ENCODE data around the gene STIP1. TPM values are rescaled to one million over a fixed set of nuclear protein-coding genes. Genes with fewer than 3 reads are reported as not detected.

STIP1 gene
- 283 and 302 TPM in 2 replicates for total RNA-seq (2014; rRNA removed; shearing (Covaris generic))

GRCh38 chr11:64185693-64186491 is at the start of gene STIP1:
TSS of gene STIP1 (plus strand) at chr11:64186171. CDS start at chr11:64186262, 91 bp downstream.
- no peaks in the 10 kb centered on the region for H3K27me3 ChIP-seq

GRCh38 chr11:64136765-64137441 is 49.1 kb upstream of the STIP1 start:
- Histone ChIP-seq H3K4me1 (peaks cover 24% of the 10 kb centered on the region), H3K36me3 (no peaks in the 10 kb centered on the region), H3K27me3 (no peaks in the 10 kb centered on the region), H3K27ac (peak overlapping the region; percentile 20; the same call in 1 of the 2 replicates), H3K4me3 (no peak overlapping the region), H3K9me3 (replicated peaks) (no peaks in the 10 kb centered on the region)
- DNase-seq = peak; percentile 34 to 36

More at GRCh38 chr11:64185693-64186491, at the start of gene STIP1:
- Histone ChIP-seq H3K4me1 (peaks cover 5% of the 10 kb centered on the region), H3K27ac (peak within 1 kb of the TSS; percentile 67), H3K4me3 (peak within 1 kb of the TSS; percentile 71), H3K9me3 (replicated peaks) (no peaks in the 10 kb centered on the region), H3K36me3 (peaks cover 15% of the 10 kb centered on the region)
- peak; percentile 99 for DNase-seq

GRCh38 chr11:64138398-64138797 is 47.6 kb upstream of the STIP1 start:
- DNase-seq = no peak
- no peak overlapping the region for H3K4me3 ChIP-seq
- H3K9me3 ChIP-seq (replicated peaks) = no peaks in the 10 kb centered on the region
- H3K27ac ChIP-seq = no peak overlapping the region
- peaks cover 13% of the 10 kb centered on the region for H3K4me1 ChIP-seq
- no peaks in the 10 kb centered on the region for H3K27me3 ChIP-seq
- no peaks in the 10 kb centered on the region for H3K36me3 ChIP-seq

GRCh38 chr11:64139049-64139448 is 46.9 kb upstream of the STIP1 start:
- H3K36me3 ChIP-seq = no peaks in the 10 kb centered on the region
- DNase-seq = no peak
- H3K27ac ChIP-seq = no peak overlapping the region
- peaks cover 6% of the 10 kb centered on the region; the same call in 1 of the 2 replicates for H3K4me1 ChIP-seq
- no peak overlapping the region for H3K4me3 ChIP-seq
- H3K9me3 ChIP-seq (replicated peaks) = no peaks in the 10 kb centered on the region
- no peaks in the 10 kb centered on the region for H3K27me3 ChIP-seq

- Histone ChIP-seq H3K27me3 (no peaks in the 10 kb centered on the region), H3K27ac (no peak overlapping the region), H3K4me3 (no peak overlapping the region), H3K9me3 (replicated peaks) (no peaks in the 10 kb centered on the region), H3K36me3 (0 out of 2 replicates have a peak, but pooled peaks cover 2% of the 10 kb centered on the region), H3K4me1 (peaks cover 2% of the 10 kb centered on the region; the same call in 1 of the 2 replicates)
- DNase-seq = no peak
Measured at GRCh38 chr11:64140082-64140481, 45.9 kb upstream of the STIP1 start.

GRCh38 chr11:64141081-64141783 is 44.7 kb upstream of the STIP1 start:
- H3K36me3 ChIP-seq = 0 out of 2 replicates have a peak, but pooled peaks cover 2% of the 10 kb centered on the region
- H3K27me3 ChIP-seq = no peaks in the 10 kb centered on the region
- H3K27ac ChIP-seq = no peak overlapping the region
- H3K4me1 ChIP-seq = peaks cover 2% of the 10 kb centered on the region; the same call in 1 of the 2 replicates
- DNase-seq = no peak
- H3K4me3 ChIP-seq = no peak overlapping the region
- H3K9me3 ChIP-seq (replicated peaks) = no peaks in the 10 kb centered on the region

GRCh38 chr11:64144587-64145472 is 41.1 kb upstream of the STIP1 start:
- Histone ChIP-seq H3K4me1 (no peaks in the 10 kb centered on the region), H3K27ac (no peak overlapping the region)
- no peak for DNase-seq

GRCh38 chr11:64146036-64146955 is 39.7 kb upstream of the STIP1 start:
- Histone ChIP-seq H3K4me1 (no peaks in the 10 kb centered on the region), H3K27ac (no peak overlapping the region), H3K4me3 (no peak overlapping the region), H3K9me3 (replicated peaks) (no peaks in the 10 kb centered on the region), H3K27me3 (no peaks in the 10 kb centered on the region), H3K36me3 (0 out of 2 replicates have a peak, but pooled peaks cover 2% of the 10 kb centered on the region)
- DNase-seq = peak; percentile 59 to 77

More at GRCh38 chr11:64144587-64145472, 41.1 kb upstream of the STIP1 start:
- Histone ChIP-seq H3K27me3 (no peaks in the 10 kb centered on the region), H3K36me3 (0 out of 2 replicates have a peak, but pooled peaks cover 2% of the 10 kb centered on the region), H3K4me3 (no peak overlapping the region), H3K9me3 (replicated peaks) (no peaks in the 10 kb centered on the region)

- 0 out of 2 replicates have a peak, but pooled peaks cover 2% of the 10 kb centered on the region for H3K36me3 ChIP-seq
- H3K27me3 ChIP-seq = no peaks in the 10 kb centered on the region
- peak; percentile 70 to 88 for DNase-seq
- peaks cover 7% of the 10 kb centered on the region; the same call in 1 of the 2 replicates for H3K4me1 ChIP-seq
- H3K27ac ChIP-seq = no peak overlapping the region; the same call in 1 of the 2 replicates
- H3K9me3 ChIP-seq (replicated peaks) = no peaks in the 10 kb centered on the region
- H3K4me3 ChIP-seq = no peak overlapping the region
Measured at GRCh38 chr11:64148226-64148916, 37.6 kb upstream of the STIP1 start.

- DNase-seq = no peak
- Histone ChIP-seq H3K4me3 (no peak overlapping the region), H3K9me3 (replicated peaks) (no peaks in the 10 kb centered on the region), H3K4me1 (peaks cover 9% of the 10 kb centered on the region; the same call in 1 of the 2 replicates), H3K36me3 (0 out of 2 replicates have a peak, but pooled peaks cover 2% of the 10 kb centered on the region), H3K27ac (no peak overlapping the region), H3K27me3 (no peaks in the 10 kb centered on the region)
Measured at GRCh38 chr11:64148917-64149617, 36.9 kb upstream of the STIP1 start.

- no peak for DNase-seq
- H3K27ac ChIP-seq = no peak overlapping the region
- H3K27me3 ChIP-seq = no peaks in the 10 kb centered on the region
- no peaks in the 10 kb centered on the region for H3K36me3 ChIP-seq
- no peak overlapping the region for H3K4me3 ChIP-seq
- no peaks in the 10 kb centered on the region for H3K9me3 ChIP-seq (replicated peaks)
- H3K4me1 ChIP-seq = peaks cover 9% of the 10 kb centered on the region; the same call in 1 of the 2 replicates
Measured at GRCh38 chr11:64150051-64150450, 35.9 kb upstream of the STIP1 start.
